SU-DHL-6 (cell line): ENCODE measurements around the gene AGPAT2.

Source experiments
- H2AFZ ChIP-seq: fragments of 200-600 bp; sonication (generic); 2 replicates; pipeline ENCODE4 v1.6.1; 2014; ENCODE audit warnings: low read depth, mild to moderate bottlenecking, moderate library complexity, mixed read lengths, antibody characterized with exemption, low read length; ENCODE audit not compliant: severe bottlenecking
- H3F3A ChIP-seq: fragments of 200-600 bp; shearing (Covaris generic); 2 replicates; pipeline ENCODE4 v1.6.0; 2016; ENCODE audit warnings: antibody characterized with exemption, mild to moderate bottlenecking; ENCODE audit not compliant: insufficient read depth
- H3K27ac ChIP-seq: fragments of 200-600 bp; sonication (generic); 2 replicates; pipeline ENCODE4 v1.5.1; 2016; ENCODE audit warnings: low read depth, mild to moderate bottlenecking, low read length, moderate library complexity, mixed read lengths
- H3K27me3 ChIP-seq: fragments of 200-600 bp; sonication (generic), shearing (Covaris generic); 2 replicates; pipeline ENCODE4 v1.6.0; 2014; ENCODE audit warnings: mild to moderate bottlenecking, low read length
- H3K36me3 ChIP-seq: fragments of 200-600 bp; sonication (generic); 2 replicates; pipeline ENCODE4 v1.6.1; 2014; ENCODE audit warnings: mild to moderate bottlenecking, low read length, mixed read lengths
- H3K4me2 ChIP-seq: fragments of 300-600, 200-600 bp; shearing (Covaris generic), sonication (generic); 2 replicates; pipeline ENCODE4 v1.6.0; 2014; ENCODE audit warnings: low read length, low read depth, mild to moderate bottlenecking; ENCODE audit not compliant: poor library complexity, severe bottlenecking
- H3K4me3 ChIP-seq: fragments of 200-600 bp; sonication (generic); 2 replicates; pipeline ENCODE4 v1.5.1; 2014; ENCODE audit warnings: antibody characterized with exemption, low read length, mild to moderate bottlenecking, mixed read lengths; ENCODE audit not compliant: insufficient read depth, poor library complexity, severe bottlenecking
- H3K79me2 ChIP-seq: fragments of 200-600 bp; sonication (generic); 2 replicates; pipeline ENCODE4 v1.6.1; 2014; ENCODE audit warnings: mild to moderate bottlenecking, low read length, moderate library complexity; ENCODE audit not compliant: insufficient read depth
- H3K9ac ChIP-seq: fragments of 200-600 bp; sonication (generic); 2 replicates; pipeline ENCODE4 v1.7.0; 2014; ENCODE audit warnings: mild to moderate bottlenecking, low read length
- H3K9me2 ChIP-seq: fragments of 200-600 bp; sonication (generic); replicated peaks from 2 replicates; pipeline ENCODE4 v1.6.1; 2014; ENCODE audit warnings: low read length; ENCODE audit not compliant: insufficient read depth
- H3K9me3 ChIP-seq: fragments of 200-600 bp; sonication (generic); 2 replicates; pipeline ENCODE4 v1.6.1; 2014; ENCODE audit warnings: low read length, mixed read lengths; ENCODE audit not compliant: insufficient read depth
- H4K20me1 ChIP-seq: fragments of 200-600 bp; sonication (generic); 2 replicates; pipeline ENCODE4 v1.6.1; 2014; ENCODE audit warnings: low read depth, mild to moderate bottlenecking, antibody characterized with exemption, low read length, moderate library complexity, mixed read lengths
- EZH2phosphoT487 ChIP-seq: fragments of 200-600 bp; sonication (generic), shearing (Covaris generic); conservative IDR thresholded peaks from 2 replicates; pipeline ENCODE4 v1.6.1; 2018; ENCODE audit warnings: mild to moderate bottlenecking, antibody characterized with exemption, low read length, moderate library complexity, mixed read lengths
- TF ChIP-seq, protein P1 (sequence below): fragments of 200-600 bp; sonication (generic); IDR thresholded peaks from one replicate; pipeline ENCODE4 v1.5.1; 2017; ENCODE audit warnings: antibody characterized with exemption, mild to moderate bottlenecking, low read length, moderate library complexity; ENCODE audit not compliant: insufficient read depth, poor library complexity, severe bottlenecking

AGPAT2 gene

GRCh38 chr9:136720251-136720897 is 33.1 kb upstream of the AGPAT2 start:
- TF ChIP-seq EZH2phosphoT487: no peak
- TF ChIP-seq, protein P1, sequence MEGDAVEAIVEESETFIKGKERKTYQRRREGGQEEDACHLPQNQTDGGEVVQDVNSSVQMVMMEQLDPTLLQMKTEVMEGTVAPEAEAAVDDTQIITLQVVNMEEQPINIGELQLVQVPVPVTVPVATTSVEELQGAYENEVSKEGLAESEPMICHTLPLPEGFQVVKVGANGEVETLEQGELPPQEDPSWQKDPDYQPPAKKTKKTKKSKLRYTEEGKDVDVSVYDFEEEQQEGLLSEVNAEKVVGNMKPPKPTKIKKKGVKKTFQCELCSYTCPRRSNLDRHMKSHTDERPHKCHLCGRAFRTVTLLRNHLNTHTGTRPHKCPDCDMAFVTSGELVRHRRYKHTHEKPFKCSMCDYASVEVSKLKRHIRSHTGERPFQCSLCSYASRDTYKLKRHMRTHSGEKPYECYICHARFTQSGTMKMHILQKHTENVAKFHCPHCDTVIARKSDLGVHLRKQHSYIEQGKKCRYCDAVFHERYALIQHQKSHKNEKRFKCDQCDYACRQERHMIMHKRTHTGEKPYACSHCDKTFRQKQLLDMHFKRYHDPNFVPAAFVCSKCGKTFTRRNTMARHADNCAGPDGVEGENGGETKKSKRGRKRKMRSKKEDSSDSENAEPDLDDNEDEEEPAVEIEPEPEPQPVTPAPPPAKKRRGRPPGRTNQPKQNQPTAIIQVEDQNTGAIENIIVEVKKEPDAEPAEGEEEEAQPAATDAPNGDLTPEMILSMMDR: no peak
- no peaks in the 10 kb centered on the region for H3K9me2 ChIP-seq
- H3K4me3 ChIP-seq: no peak overlapping the region
- H4K20me1 ChIP-seq: no peaks in the 10 kb centered on the region; the same call in 1 of the 2 replicates
- peaks cover 13% of the 10 kb centered on the region for H3K36me3 ChIP-seq
- H3K27ac ChIP-seq: no peak overlapping the region
- H3K79me2 ChIP-seq: no peaks in the 10 kb centered on the region
- H3K9me3 ChIP-seq: no peaks in the 10 kb centered on the region
- H3K27me3 ChIP-seq: no peaks in the 10 kb centered on the region
- H2AFZ ChIP-seq: no peak overlapping the region
- H3F3A ChIP-seq: peaks cover 18% of the 10 kb centered on the region
- H3K9ac ChIP-seq: no peak overlapping the region
- H3K4me2 ChIP-seq: no peak overlapping the region

GRCh38 chr9:136719195-136719880 is 32.1 kb upstream of the AGPAT2 start:
- Histone ChIP-seq H3K27ac (no peak overlapping the region), H3K9ac (no peak overlapping the region), H4K20me1 (no peaks in the 10 kb centered on the region)

GRCh38 chr9:136718345-136719194 is 31.3 kb upstream of the AGPAT2 start:
- H3K27ac ChIP-seq: no peak overlapping the region

More at GRCh38 chr9:136719195-136719880, 32.1 kb upstream of the AGPAT2 start:
- H3K79me2 ChIP-seq: no peaks in the 10 kb centered on the region
- no peak overlapping the region for H3K4me3 ChIP-seq
- peaks cover 14% of the 10 kb centered on the region for H3F3A ChIP-seq
- H3K27me3 ChIP-seq: no peaks in the 10 kb centered on the region
- no peaks in the 10 kb centered on the region for H3K9me2 ChIP-seq
- peaks cover 8% of the 10 kb centered on the region for H3K36me3 ChIP-seq
- no peak for TF ChIP-seq EZH2phosphoT487
- TF ChIP-seq, protein P1: no peak
- no peak overlapping the region for H2AFZ ChIP-seq
- H3K4me2 ChIP-seq: no peak overlapping the region
- no peaks in the 10 kb centered on the region for H3K9me3 ChIP-seq

More at GRCh38 chr9:136718345-136719194, 31.3 kb upstream of the AGPAT2 start:
- H3K4me3 ChIP-seq: no peak overlapping the region
- no peaks in the 10 kb centered on the region for H3K9me3 ChIP-seq
- H3F3A ChIP-seq: peaks cover 7% of the 10 kb centered on the region; the same call in 1 of the 2 replicates
- H2AFZ ChIP-seq: no peak overlapping the region
- H3K79me2 ChIP-seq: no peaks in the 10 kb centered on the region
- TF ChIP-seq, protein P1: no peak
- TF ChIP-seq EZH2phosphoT487: no peak
- no peaks in the 10 kb centered on the region for H3K27me3 ChIP-seq
- H3K4me2 ChIP-seq: no peak overlapping the region
- H3K36me3 ChIP-seq: 0 out of 2 replicates have a peak, but pooled peaks cover under 1% of the 10 kb centered on the region
- H3K9ac ChIP-seq: no peak overlapping the region
- no peaks in the 10 kb centered on the region for H4K20me1 ChIP-seq
- no peaks in the 10 kb centered on the region for H3K9me2 ChIP-seq
